GM18511 (cell line): ENCODE measurements around the gene ZIC5.

Experiments used
- ATAC-seq: cut with Tn5 transposase; IDR thresholded peaks from one replicate; pipeline ENCODE4 v1.9.1; 2021; ENCODE audit warnings: mild to moderate bottlenecking, moderate library complexity; ENCODE audit not compliant: unreplicated experiment

The ZIC5 gene

DNA sequence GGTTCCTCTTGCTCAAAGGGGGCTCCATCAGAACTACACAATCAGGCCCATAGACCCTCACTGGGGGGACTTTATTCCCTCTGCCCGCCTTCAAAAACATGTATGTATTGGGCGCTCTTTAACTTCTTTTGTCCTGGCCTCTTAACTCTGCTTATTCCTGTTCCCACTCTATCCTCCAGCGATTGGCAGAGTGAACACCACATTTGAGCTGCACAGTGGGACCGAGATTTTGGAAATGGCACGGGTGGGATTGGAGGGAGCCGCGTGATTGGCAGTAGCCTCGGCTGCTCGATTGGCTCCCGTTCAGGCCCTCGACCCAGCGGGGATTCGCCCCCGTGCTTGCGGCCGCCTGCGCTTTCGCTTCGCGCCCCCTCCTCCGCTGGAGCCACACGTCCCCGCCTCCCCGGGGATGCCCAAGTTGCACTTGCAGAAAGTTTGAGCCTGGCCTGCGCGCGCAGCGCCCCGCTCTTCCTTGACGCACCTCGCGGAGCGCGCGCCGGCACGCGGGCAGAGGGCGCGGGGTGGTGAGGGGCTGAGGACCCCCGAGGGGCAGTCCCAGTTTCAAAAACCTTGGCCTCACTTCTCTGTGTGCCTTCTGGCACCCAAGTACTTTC is at the start of gene ZIC5:
Gene ZIC5 (minus strand): TSS at position 192 of the 614 bp plus-strand sequence. CDS start 164 bp downstream, at position 28.
- ATAC-seq = no peak

DNA sequence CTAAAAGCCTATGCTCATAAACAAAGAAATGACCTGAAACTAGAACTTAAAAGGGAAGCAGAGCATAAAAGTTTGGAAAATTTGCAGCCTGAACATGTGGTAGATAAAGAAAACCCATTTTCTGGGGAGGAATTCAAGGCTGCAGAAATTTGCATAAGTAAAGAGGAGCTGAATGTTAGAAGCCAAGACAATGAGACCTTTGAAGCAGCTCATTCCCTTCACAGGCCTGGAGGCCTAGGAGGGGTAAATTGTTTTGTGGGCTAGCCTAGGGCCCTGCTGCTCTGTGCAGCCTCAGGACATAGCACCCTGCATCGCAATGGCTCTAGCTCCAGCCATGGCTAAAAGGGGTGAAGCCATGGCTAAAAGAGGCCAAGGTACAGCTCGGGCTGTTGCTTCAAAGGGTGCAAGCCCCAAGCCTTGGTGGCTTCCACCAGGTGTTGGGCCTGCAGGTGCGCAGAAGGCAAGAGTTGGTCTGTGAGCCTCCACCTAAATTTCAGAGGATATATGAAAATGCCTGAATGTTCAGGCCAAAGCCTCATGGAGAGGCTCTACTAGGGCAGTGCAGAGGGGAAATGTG is 48.3 kb upstream of the ZIC5 start:
- ATAC-seq = no peak

DNA sequence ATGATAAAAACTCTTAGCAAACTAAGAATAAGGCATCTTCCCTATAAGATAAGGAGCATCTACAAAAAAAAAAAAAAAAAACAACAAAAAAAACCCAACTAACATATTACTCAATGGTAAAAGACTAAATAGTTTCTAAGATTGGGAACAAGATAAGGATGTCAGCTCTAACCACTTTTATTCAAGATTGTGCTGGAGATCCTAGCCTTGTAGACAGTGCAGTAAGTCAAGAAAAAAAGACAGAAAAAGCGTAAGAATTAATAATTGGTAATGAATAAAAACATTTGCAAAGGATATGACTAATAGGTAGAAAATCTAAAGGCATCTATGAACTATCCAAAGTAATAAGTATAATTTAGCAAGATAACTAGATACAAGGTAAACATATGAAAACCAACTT is 43.1 kb upstream of the ZIC5 start:
- ATAC-seq = no peak

DNA sequence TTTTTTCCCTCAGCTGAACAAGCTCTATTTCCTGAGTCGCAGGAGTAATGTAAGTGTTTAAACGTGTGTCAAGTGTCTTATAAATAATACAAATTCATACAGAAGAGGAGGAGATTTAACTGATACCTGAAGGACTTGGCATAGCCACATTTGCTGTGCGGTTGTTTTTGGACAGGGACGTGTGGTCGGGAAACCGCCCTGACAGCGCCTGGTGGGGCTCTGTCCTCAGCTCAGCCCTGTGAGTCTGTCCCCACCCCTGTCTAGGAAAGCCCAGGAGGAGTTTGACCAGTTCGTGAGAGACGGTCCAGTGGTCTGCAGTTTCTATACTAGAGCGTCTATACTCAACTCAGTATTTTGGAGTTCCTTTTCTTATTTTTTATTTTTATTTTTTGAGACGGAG is 26.7 kb upstream of the ZIC5 start:
- ATAC-seq = no peak

DNA sequence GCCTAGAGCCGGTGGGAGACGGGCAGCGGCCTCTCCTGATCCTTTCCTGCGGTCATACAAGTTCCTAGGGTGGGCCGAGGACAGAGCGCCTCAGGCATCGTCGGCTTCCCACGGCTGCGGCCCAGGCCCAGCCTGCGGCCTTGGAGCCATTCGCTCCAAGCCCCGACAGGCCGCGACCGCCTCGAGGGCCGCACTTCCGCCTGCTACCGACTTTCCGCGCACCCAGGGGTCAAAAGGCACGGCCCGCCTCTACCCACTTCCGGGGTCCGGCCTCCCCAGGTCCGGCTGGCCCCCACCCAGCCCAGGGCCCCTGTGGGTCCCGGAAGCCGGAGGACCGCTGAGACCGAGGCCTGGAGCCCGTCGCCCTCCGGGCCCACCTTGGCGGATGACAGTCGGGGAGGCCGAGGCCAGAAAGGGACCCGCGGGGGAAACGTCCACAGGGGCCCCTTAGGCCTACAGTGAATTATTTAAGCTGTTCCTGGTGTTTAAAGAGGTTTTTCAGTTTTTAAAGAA is 26.2 kb upstream of the ZIC5 start:
- no peak for ATAC-seq

DNA sequence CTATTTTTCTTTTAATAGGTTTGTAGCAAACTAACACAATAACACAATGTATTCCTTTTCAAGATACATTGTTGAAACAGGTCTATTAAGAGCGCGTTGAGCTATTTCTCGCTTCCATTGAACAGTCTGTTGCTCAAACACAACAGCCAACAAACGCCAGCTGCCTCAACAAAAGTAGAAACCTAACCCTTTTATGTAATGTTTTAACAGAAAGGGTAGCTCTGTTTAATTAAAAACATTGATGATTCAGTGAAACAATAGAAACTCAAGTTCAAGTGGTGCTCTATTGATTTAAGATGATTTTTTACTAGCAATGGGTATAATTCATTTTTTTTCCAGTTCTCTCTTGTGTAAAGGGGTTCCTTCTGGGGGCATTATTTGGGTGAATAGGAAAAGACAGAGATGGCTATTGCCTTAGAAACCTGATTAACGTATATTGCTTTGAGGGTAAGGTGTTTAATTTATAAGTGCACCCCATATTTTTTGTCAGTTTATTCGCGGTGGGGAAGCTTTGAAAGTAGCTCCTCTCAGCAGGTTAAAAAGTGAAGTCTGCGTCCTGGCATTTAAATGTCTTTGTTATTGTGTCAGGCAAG is 24.9 kb upstream of the ZIC5 start:
- no peak for ATAC-seq

DNA sequence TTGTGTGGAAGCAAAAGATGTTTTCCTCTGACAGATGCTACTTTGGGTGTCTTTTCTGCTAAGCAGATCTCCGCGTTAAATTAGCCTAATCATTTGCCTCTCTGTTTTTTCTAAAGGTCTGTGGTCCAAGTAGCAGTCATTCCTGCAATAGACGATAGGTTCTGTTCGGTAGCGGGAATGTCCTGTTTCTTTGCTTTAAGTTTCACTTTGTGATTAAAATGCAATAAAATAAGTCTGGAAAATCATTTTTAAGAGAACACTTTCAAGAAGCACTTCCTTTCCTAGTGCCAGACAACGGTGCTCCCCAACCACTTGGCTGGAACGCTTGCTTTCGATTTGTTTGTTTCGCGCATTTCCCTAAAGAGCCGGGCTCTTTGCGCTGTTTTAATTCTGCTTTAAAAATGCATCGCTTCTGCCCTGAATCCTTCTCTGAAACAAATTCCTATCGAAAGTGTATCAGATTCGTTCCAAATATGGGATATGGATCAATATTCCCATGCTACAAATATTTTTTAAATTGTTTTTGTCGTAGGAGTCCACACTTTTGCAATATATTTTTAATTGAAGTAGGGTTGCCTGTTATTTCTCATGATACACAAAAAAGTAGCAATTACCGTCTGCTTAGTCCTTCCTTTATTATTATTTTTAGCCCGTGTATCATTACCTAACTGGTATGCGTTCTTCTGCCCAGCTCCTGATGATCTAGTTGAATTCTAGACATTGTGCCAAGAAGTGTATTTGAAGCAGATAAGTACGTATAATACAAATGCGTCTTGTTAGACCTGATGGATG is 24.2 kb upstream of the ZIC5 start:
- ATAC-seq = no peak

DNA sequence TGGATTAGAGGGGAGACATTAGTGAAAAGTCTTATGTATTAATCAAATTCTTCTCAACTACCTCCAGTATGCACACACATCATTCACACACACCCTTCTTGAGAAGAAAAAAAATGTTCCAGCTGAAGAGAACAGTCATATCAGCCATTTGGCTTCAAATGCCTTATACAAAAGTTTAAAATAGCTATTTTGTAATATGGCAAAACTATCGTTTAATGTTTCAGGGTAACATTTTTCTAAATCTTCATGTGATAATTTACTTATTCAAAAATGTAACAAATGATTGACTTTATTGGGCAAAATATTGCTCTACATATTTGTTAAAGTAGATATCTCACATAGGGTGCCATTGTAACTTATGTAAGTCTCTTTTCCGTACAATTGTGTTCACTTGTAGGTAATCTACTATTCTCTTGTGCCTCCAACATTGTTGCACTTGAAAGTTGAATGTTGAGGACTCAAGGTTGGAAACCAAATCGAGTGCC is 23.6 kb upstream of the ZIC5 start:
- ATAC-seq = no peak

DNA sequence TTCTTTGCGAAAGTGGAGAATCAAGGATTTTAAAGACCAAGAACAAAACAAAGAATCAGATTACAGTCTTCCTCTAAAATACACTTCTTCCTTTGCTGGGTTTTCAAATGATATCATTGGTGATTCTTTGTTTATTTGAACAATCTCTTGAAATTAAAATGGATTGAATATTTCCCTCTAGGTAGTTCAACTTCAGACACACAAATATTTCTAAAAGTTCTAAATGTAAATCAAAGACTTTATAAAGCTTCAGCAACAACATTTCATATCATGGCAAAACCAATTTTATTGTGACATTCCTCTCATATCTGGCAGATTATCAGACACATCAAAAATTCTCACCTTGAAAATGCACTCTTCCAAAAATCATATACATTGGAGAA is 23.1 kb upstream of the ZIC5 start:
- no peak for ATAC-seq

DNA sequence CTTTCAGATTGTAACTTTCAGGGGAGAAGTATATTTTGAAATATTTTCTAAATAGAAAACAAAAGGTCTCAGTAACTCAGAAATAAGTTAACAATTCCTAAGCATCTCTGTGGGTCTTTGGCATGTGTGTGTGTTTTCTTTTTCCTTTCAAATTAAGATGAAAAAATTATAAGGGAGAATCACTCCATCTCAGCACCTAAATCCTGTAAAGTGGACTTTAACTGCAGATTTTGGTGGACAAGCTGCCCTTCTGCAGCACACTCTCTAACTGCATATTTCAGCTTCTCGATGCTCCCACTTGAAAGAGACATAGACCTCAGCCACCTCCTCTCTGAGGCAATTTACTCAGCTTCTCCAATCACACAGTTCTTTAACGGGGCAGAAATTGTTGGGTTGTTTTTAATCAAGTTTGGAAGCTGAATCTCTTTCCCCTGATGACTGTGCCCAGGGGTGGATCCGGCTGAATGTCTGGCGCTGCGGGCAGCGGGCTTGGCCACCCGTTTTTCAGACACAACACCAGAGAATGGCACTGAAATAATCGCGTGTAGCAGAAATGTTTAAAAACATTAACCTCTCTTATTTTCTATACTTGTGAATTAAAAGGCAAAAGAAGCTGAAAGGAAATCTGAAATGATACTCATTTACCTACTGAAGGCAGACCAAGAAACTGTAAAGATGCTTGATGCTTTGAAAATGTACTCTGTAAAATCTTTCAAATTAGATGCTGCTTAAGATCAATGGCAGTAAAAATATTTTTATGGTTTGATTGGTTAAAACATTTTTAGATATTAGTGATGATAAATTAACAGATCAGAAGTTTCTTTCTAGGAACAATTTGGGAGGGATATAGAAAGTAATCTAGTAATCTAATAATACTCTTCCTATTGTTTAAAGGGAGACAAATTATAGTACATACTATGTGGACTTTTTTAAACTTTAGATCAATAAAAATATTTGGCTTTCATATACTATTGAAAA is 22.4 kb upstream of the ZIC5 start:
- no peak for ATAC-seq

DNA sequence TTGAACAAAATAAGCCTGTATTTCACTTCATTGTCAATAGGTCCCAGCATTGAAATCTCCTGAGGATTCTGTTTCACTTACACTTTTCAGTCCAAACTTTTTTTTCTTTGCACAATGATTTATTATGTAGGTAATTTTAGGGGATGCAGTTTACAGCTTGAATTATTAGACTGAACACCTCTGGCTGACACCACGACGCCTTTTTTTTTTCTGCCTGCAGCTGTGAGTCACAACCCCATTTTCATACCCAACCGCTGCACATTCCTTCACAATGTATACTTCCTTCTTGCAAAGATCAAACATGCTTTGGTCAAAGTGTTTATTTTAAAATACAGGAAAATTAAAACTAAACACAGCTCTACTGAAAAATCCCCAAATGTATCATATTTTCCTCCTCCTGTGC is 21.4 kb upstream of the ZIC5 start:
- ATAC-seq = no peak

DNA sequence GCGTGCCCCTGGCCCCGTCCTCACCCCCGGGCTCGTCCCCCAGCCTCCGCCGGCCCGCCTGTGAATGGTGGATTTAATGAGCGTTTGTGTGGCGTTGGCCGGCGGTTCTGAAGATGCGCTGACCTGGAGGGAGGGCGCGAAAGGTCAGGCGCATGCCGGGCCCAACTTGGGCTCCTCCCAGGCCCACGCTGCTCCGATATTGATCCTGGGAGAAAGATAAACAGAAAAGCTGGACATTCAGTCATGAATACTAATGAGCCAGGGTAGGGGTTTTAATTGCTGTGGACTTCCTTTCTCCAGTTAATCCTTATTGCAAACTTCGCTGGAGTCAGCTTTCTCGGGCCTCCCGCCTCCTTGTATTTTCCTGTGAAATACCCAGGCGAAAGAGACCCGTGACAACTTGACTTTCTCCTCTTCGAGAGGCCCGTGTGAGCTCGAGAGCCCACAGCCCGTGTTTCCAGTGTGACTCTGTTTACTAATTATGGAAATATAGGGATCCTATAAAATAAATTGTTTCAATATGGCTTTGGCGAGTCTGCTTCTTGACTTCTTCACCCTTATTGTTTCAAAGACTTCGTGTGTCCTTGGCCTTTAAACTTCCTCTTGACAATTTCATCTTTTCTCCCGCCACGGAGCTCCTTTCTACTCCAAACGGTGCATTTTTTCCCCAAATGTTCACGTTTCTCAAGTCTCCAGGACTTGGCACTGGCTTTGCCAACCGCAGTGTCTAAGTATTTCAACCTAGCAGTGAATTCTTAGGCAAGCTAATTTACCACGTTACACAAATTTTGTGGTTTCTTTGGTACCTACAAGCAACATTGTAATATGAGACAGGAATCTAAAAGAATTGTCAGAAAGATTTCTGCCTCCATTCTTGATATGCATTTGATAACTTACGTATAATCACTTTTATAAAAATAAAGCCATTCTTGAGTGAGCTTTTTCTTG is 20.5 kb upstream of the ZIC5 start:
- no peak for ATAC-seq

DNA sequence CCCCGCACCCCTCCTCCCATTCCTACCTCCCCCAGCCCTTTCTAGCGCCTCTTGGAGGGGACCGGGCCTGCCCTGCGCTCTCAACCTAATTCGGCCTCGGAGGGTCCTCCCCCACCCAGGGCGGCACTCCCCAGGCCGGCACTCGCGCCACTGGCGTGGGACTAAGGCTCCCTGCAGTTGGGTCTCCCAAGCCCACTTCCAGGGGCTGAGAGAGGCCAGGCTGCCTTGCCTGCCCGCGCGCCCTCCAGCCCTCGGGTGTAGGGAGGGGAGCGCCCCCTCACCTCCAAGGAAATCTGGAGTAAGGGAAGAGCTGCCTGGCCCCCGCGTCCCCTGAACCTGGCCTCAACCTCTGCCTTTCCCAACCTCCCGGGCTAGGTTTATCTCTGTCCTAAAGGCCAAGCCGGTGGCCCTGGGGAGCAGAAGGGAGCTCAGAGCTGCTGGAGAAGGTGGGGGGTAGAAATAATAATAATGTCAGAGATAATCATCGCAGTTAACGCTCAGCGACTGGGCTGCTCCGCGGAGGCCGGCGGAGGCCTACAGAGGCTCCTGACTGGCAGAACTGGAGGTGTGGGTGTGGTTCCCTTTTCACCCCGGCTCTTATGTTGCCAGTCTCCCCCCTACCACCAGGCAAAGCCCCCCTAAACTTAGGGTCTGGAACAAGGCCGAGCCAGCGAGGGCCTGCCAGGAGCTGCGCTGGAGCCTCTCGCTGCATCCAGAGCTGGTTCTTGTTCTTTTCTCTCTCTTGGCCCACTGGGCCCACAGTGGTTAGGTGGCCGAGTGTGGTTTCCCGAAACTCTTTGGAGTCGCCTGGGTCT is 19.7 kb upstream of the ZIC5 start:
- ATAC-seq = no peak

DNA sequence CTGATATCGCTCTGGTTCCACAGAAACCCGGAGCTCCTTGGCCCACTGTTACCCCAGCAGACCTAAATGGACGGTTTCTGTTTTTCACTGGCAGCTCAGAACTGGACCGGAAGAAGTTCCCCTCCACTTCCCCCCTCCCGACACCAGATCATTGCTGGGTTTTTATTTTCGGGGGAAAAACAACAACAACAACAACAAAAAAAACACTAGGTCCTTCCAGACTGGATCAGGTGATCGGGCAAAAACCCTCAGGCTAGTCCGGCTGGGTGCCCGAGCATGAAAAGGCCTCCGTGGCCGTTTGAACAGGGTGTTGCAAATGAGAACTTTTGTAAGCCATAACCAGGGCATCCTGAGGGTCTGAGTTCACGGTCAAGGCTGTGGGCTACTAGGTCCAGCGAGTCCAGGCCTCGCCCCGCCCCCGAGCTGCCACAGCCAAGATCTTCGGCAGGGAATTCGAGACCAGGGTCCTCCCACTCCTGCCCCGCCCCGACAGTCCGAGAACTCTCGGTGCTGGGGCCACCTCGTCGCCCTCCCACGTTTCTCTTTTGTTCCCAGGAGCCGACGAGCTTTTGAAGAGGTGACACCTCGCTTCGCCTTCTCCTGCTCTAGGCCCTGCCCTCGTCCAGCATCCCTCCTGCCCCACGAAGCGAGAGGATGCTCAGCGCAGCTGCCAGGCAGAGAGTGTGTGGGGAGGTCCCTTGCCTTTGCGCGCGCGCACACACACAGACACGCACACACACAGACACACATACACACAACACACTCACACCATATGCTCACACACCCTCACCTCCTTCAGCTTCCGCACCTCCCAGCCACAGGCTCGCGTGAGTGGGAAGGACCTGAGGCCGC is 18.8 kb upstream of the ZIC5 start:
- ATAC-seq = no peak

DNA sequence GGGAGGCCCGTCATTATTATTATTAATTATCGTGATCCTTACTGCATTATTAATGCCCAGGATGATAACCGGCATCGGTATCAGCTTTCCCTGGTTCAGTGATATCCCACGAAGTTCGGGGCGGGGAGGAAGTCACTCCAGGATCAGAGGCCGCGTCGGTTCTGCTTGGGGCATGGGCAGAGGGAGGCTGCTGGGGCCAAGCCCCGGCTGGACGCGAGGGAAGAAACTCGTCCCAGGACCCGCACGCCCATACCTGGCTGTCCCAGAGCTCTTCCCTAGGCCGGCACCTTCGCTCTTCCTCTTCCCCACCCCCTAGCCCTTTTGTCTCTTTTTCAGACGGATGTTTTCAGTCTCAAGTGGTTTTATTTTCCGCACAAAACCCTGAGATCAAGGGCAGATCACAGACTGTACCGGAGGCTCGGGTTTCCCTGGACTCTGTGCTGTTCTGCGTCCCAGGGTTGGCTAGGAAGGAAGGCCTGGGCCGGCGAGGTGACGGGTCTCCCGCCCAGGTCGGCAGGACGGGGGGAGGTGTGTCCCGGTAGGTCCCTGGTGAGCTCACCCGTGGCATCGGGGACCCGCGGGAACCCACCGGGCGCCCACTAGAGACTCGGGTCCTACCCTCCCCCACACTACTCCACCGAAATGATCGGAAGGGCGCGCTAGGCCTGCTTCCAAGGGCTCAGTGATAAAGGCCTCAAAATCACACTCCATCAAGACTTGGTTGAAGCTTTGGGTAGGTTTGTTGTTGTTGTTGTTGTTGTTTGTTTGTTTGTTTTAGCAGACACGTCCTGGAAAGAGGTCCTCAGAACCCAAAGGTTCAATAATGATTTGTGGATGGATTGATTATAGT is 17.9 kb upstream of the ZIC5 start:
- ATAC-seq = no peak

DNA sequence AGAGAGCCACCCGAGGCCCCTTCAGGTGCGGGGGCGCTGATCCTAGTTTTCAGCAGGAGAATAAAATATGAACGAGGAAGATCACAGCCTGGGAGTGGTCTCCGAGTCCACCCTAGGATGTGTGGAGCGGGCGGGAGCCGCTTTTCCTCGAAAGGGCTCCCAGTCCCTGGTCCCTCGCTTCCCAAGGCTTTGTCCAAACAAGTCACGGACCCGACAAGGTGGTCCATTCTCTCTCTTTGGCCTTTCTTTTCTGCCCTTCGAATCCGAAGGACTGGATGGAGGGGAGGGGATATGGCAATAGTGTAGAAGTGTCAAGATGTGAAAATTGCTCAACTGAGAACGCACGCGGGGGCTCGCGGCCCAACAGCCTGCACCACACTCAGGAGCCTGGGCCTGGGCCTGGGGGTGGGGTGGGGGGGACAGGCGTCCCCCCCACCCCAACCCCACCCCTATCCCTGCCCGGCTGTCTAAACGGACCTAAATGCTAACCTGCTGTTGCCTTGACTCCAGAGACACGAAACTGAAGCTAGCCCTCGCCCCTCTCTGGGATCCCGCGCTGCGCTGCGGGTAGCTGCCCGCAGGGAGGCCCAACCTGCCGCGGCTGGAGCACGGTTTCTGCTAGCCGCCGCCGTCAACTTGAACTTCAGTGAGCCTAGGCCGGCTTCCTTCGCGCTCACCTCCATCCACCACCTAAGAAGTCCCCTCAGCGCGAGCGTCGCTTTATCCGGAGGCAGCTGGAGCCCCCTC is 17.1 kb upstream of the ZIC5 start:
- ATAC-seq = no peak
